Sigmoid colon (tissue), 4 donors: ENCODE data around the gene LRRC39.

Experiments
- POLR2A ChIP-seq, 2 donors: fragments of 450-650 bp; IDR thresholded peaks; one replicate each; pipeline ENCODE4 v1.6.1; 2016; ENCODE audit warnings: antibody characterized with exemption in 2 of 2, mild to moderate bottlenecking in 2 of 2, moderate library complexity in 2 of 2
- POLR2AphosphoS5 ChIP-seq, 4 donors: sonication (generic); formaldehyde crosslinking; IDR thresholded peaks; one replicate each; pipeline ENCODE4 v1.6.1; 2017; ENCODE audit warnings: antibody characterized with exemption in 4 of 4
- TF ChIP-seq, protein P1 (sequence below), 4 experiments: fragments of 450-650 bp in 3 of 4; fragments of 200-600 bp in 1 of 4; IDR thresholded peaks; one replicate each; pipeline ENCODE4 v1.5.1; 2016 to 2019; ENCODE audit warnings: antibody characterized with exemption in 4 of 4, mild to moderate bottlenecking in 3 of 4, moderate library complexity in 2 of 4

DNA sequence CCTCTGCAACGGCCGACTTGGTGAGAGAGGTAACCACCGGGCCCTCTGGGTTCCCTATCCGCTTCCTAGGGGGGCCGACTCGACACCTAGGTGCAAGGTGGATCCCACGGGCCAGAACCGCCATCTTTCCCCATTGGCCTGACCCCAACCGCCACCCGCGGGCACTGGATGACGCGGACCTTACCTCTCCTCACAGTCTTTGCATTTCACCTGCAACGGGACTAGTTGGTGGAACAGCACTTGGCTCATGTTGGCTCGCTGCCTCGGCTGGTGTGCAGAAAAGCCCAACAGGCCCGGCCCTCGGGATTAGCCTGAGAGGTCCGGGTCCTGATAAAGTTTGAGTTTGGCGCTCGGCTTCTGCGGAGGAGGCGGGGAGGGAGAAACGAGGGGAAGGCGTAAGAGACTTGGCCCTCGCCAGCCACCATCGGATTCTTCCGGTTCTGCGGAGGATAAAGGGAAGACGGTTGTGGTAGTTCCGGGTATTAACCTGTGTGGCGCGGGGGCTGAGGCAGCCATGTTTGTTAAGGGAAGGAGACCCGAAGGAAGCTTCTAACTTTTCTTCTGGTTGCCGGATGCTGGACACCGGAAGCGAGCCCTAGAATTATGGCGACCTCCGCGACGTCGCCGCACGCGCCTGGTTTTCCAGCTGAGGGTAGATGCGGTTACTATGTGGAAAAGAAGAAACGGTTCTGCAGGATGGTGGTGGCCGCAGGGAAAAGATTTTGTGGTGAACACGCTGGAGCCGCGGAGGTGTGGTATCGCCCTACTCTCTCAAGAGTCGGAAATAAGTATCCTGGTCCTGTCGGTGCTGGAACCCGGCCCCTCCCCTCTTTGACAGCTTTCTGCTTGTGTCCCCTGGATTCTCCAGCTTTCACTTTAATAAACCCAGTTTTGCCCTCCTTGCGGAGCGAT lies 45.2 kb downstream of the LRRC39 start, which contains the start of the genes SASS6 and TRMT13:
- TF ChIP-seq POLR2AphosphoS5 (IDR thresholded peaks at IDR 0.05): peak; percentile 69 to 87 (median 76)
- TF ChIP-seq, protein P1, sequence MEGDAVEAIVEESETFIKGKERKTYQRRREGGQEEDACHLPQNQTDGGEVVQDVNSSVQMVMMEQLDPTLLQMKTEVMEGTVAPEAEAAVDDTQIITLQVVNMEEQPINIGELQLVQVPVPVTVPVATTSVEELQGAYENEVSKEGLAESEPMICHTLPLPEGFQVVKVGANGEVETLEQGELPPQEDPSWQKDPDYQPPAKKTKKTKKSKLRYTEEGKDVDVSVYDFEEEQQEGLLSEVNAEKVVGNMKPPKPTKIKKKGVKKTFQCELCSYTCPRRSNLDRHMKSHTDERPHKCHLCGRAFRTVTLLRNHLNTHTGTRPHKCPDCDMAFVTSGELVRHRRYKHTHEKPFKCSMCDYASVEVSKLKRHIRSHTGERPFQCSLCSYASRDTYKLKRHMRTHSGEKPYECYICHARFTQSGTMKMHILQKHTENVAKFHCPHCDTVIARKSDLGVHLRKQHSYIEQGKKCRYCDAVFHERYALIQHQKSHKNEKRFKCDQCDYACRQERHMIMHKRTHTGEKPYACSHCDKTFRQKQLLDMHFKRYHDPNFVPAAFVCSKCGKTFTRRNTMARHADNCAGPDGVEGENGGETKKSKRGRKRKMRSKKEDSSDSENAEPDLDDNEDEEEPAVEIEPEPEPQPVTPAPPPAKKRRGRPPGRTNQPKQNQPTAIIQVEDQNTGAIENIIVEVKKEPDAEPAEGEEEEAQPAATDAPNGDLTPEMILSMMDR (IDR thresholded peaks at IDR 0.05): no peak
- TF ChIP-seq POLR2A (IDR thresholded peaks at IDR 0.05): no peak
